Mesenchymal stem cell (in vitro differentiated cells and primary cell): Measurements from ENCODE around the gene WDR46.
"Not testable (repeated sequence)": the region's sequence is repeated elsewhere in the genome, so short reads cannot be mapped to it uniquely, and the experiment has no call there.

Source experiments
- DNase-seq: peaks from one replicate; pipeline ENCODE4 v3.0.0-alpha.2; 2013
- H2AFZ ChIP-seq: one replicate; pipeline ENCODE4 v1.6.1; 2013; ENCODE audit warnings: low read depth, mild to moderate bottlenecking, control low read depth, inconsistent platforms, low read length, moderate library complexity
- H2AK5ac ChIP-seq: 2 replicates; pipeline ENCODE4 v1.6.1; 2013; ENCODE audit warnings: low read length, moderate library complexity, mild to moderate bottlenecking, inconsistent platforms; ENCODE audit not compliant: severe bottlenecking
- H2BK120ac ChIP-seq: one replicate; pipeline ENCODE4 v1.6.1; 2013; ENCODE audit warnings: low read depth, mild to moderate bottlenecking, inconsistent platforms, low read length, moderate library complexity
- H2BK12ac ChIP-seq, 2 experiments: one replicate each; pipeline ENCODE4 v1.6.1; 2013; ENCODE audit warnings: inconsistent platforms in 2 of 2, low read length in 2 of 2, mild to moderate bottlenecking in 2 of 2, moderate library complexity in 2 of 2, control low read depth in 1 of 2
- H2BK15ac ChIP-seq: one replicate; pipeline ENCODE4 v1.6.1; 2013; ENCODE audit warnings: mild to moderate bottlenecking, low read depth, inconsistent platforms; ENCODE audit not compliant: poor library complexity, severe bottlenecking
- H2BK5ac ChIP-seq: 2 replicates; pipeline ENCODE4 v1.6.1; 2013; ENCODE audit warnings: low read depth, mild to moderate bottlenecking, low read length, control low read depth, inconsistent platforms; ENCODE audit not compliant: poor library complexity, severe bottlenecking
- H3K14ac ChIP-seq, 2 experiments: one replicate each; pipeline ENCODE4 v1.6.1; 2013; ENCODE audit warnings: inconsistent platforms in 2 of 2, low read length in 2 of 2, control low read depth in 1 of 2, mild to moderate bottlenecking in 1 of 2, moderate library complexity in 1 of 2
- H3K18ac ChIP-seq, 2 experiments: one replicate each; pipeline ENCODE4 v1.6.1; 2013; ENCODE audit warnings: inconsistent platforms in 2 of 2, low read length in 2 of 2, control low read depth in 1 of 2, low read depth in 1 of 2, mild to moderate bottlenecking in 1 of 2
- H3K23ac ChIP-seq, 2 experiments: one replicate each; pipeline ENCODE4 v1.6.1; 2013; ENCODE audit warnings: inconsistent platforms in 2 of 2, low read length in 2 of 2, mild to moderate bottlenecking in 2 of 2, moderate library complexity in 2 of 2, control low read depth in 1 of 2
- H3K27ac ChIP-seq: 2 replicates; pipeline ENCODE4 v1.5.1; 2013; ENCODE audit warnings: mild to moderate bottlenecking, moderate library complexity, low read length, control low read depth, inconsistent platforms; ENCODE audit not compliant: poor library complexity, severe bottlenecking
- H3K27me3 ChIP-seq, 2 experiments: 2 replicates each; pipeline versions ENCODE4 v1.6.1 to v1.7.0; 2013; ENCODE audit warnings: low read length in 2 of 2, mild to moderate bottlenecking in 2 of 2, moderate library complexity in 2 of 2, control low read depth in 1 of 2, inconsistent platforms in 1 of 2; ENCODE audit not compliant: control insufficient read depth in 1 of 2, insufficient read depth in 1 of 2
- H3K36me3 ChIP-seq, 2 experiments: 2 replicates each; pipeline versions ENCODE4 v1.6.1 to v1.7.0; 2013; ENCODE audit warnings: low read length in 2 of 2, control low read depth in 1 of 2, inconsistent platforms in 1 of 2, low read depth in 1 of 2, mild to moderate bottlenecking in 1 of 2; ENCODE audit not compliant: insufficient read depth in 2 of 2, control insufficient read depth in 1 of 2
- H3K4ac ChIP-seq, 2 experiments: one replicate each; pipeline ENCODE4 v1.6.1; 2013; ENCODE audit warnings: inconsistent platforms in 2 of 2, low read length in 2 of 2, mild to moderate bottlenecking in 2 of 2, moderate library complexity in 2 of 2, control low read depth in 1 of 2, low read depth in 1 of 2
- H3K4me1 ChIP-seq: 2 replicates; pipeline ENCODE4 v1.6.1; 2013; ENCODE audit warnings: low read depth, low read length, control low read depth; ENCODE audit not compliant: control insufficient read depth, insufficient read depth
- H3K4me2 ChIP-seq: 2 replicates; pipeline ENCODE4 v1.6.1; 2013; ENCODE audit warnings: low read length, mild to moderate bottlenecking, inconsistent platforms; ENCODE audit not compliant: poor library complexity, severe bottlenecking
- H3K4me3 ChIP-seq, 2 experiments: 2 replicates each; pipeline versions ENCODE4 v1.5.1 to v1.7.0; 2013; ENCODE audit warnings: low read length in 2 of 2, mild to moderate bottlenecking in 2 of 2, control low read depth in 1 of 2, low read depth in 1 of 2; ENCODE audit not compliant: insufficient read depth in 1 of 2
- H3K79me1 ChIP-seq: replicated peaks from 2 replicates; pipeline ENCODE4 v1.6.1; 2013; ENCODE audit warnings: mild to moderate bottlenecking, control low read depth, low read length, inconsistent platforms; ENCODE audit not compliant: poor library complexity, severe bottlenecking
- H3K9ac ChIP-seq: 2 replicates; pipeline ENCODE4 v1.7.0; 2013; ENCODE audit warnings: mild to moderate bottlenecking, low read length, moderate library complexity
- H3K9me3 ChIP-seq: 2 replicates; pipeline ENCODE4 v1.7.0; 2013; ENCODE audit warnings: mild to moderate bottlenecking, low read length; ENCODE audit not compliant: control insufficient read depth
- H4K8ac ChIP-seq: one replicate; pipeline ENCODE4 v1.6.1; 2013; ENCODE audit warnings: inconsistent platforms, mild to moderate bottlenecking, low read length, moderate library complexity
- H4K91ac ChIP-seq: one replicate; pipeline ENCODE4 v1.6.1; 2013; ENCODE audit warnings: mild to moderate bottlenecking, low read length, inconsistent platforms
- WGBS: methylation state at CpG from one replicate; pipeline ENCODE4 v1.1.7; 2013; ENCODE audit warnings: mixed read lengths; 5-methylcytosine and 5-hydroxymethylcytosine counted together

The WDR46 gene

DNA sequence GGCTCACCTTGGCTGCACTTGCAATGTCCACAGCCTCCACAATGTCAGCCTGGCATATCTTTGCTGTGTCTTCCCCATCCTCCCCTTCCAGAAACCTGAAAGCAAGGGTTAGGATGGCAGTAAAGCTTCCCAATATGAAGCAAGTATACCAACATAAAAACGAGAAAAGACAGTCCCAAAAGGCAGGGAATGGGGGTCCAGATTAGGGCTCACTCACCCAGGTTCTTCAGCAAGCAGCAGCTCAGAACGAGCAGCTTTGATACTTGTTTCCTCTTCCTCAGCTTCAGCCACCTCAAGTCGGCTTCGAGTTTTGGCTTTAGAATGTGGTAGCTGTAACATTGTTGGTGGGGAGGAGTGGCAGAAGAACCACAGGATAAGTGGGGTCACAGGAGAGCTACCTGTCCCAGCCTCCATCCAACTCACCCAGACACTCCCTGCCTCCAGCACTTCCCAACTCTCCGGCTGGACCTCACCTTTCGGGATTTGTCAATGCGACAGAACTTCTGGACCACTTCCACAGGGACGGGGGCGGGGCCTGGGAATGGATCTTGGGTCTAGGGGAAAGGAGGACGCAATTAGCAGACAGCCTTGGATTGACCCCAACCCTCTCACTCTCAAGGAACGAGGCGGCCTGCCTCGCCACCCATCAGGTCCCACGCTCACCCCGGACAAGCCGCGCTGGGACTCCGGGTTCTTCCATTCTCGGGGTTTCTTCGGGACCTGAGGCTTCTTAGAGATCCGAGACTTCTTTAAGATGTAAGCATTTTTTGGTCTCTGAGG is 708 bp downstream of the WDR46 start:
- H4K8ac ChIP-seq = peak overlapping the region; percentile 9
- H3K27ac ChIP-seq = no peak overlapping the region
- H3K4ac ChIP-seq = peak overlapping the region in 1 of 2 experiments; percentile 43
- H3K4me1 ChIP-seq = peaks cover 15% of the 10 kb centered on the region
- H3K4me3 ChIP-seq = peak overlapping the region; percentile 73 to 97
- no peak for DNase-seq
- H3K79me1 ChIP-seq = peaks cover 36% of the 10 kb centered on the region
- no peak overlapping the region for H2AK5ac ChIP-seq
- peak overlapping the region; percentile 96 for H3K9ac ChIP-seq
- H3K18ac ChIP-seq = no peak overlapping the region
- H3K36me3 ChIP-seq = peaks cover 47 to 74% of the 10 kb centered on the region in 2 experiments
- H3K27me3 ChIP-seq = no peaks in the 10 kb centered on the region
- no peak overlapping the region for H2BK15ac ChIP-seq
- H3K4me2 ChIP-seq = peak overlapping the region; percentile 73
- no peak overlapping the region for H2AFZ ChIP-seq
- H2BK5ac ChIP-seq = peak overlapping the region; percentile 15
- no peak overlapping the region for H2BK12ac ChIP-seq
- no peak overlapping the region for H3K14ac ChIP-seq
- peak overlapping the region; percentile 31 for H4K91ac ChIP-seq
- 20% methylated on average over 13 of the region's 21 CpGs for whole genome bisulfite sequencing
- no peak overlapping the region for H3K23ac ChIP-seq
- H3K9me3 ChIP-seq = no peaks in the 10 kb centered on the region
- H2BK120ac ChIP-seq = no peak overlapping the region

DNA sequence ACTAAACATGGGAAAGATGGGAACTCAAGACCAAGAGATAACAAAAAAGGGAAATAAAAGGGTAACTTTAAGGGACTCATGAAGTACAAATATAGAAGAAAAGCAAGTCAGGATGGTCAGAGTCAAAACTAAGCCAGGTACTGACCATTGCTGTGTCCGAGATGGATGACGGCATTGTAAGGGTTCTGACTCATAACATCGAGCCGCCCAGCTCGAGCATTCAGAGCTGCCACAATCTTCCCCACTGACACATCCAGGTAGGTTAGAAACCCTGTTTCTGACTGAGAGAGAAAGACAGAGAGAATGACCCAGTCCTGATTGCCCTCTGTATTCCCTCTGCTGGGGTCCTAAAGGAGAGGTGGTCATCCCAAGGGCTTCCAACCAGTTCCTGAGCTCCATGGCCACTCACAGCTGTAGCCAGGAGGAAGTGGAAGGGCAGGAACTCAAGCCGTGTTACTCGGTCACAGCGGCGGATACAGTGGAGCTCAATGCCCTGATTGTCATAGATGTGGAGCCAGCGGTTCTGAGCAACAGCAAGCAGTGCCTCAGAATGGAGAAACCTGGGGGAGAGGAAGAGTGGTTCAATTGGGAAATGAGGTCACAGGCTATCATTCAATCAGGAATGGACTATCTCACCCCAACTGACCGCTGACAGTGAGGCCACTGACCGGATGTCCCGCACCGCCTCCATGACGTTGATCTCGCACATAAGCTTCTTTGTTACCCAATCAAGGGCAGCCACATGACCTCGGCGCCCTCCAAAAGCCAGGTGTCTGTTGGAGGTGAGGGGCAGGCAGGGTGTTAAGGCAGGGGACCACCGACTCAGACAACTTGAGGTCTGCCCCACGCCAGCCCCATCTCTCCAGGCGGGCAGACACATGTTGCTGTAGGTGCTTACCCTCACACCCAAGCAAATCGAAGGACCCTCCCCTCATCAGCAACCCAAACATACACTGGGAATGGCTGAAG is 1.8 kb downstream of the WDR46 start:
- Histone ChIP-seq H3K79me1 (peaks cover 40% of the 10 kb centered on the region), H2BK5ac (no peak overlapping the region), H3K4me3 (peak overlapping the region in 1 of 2 experiments; percentile 97), H4K8ac (no peak overlapping the region), H3K9me3 (no peaks in the 10 kb centered on the region), H2BK120ac (no peak overlapping the region), H3K23ac (no peak overlapping the region), H3K14ac (no peak overlapping the region), H4K91ac (no peak overlapping the region), H3K18ac (no peak overlapping the region), H3K4ac (no peak overlapping the region), H2BK12ac (no peak overlapping the region), H2BK15ac (no peak overlapping the region), H2AFZ (no peak overlapping the region), H3K4me1 (peaks cover 13% of the 10 kb centered on the region), H3K27ac (no peak overlapping the region), H3K9ac (peak overlapping the region; percentile 96), H3K36me3 (peaks cover 47 to 72% of the 10 kb centered on the region in 2 experiments), H2AK5ac (no peak overlapping the region), H3K27me3 (no peaks in the 10 kb centered on the region), H3K4me2 (no peak overlapping the region)
- WGBS = 96% methylated on average over 18 of the region's 22 CpGs
- DNase-seq = no peak

DNA sequence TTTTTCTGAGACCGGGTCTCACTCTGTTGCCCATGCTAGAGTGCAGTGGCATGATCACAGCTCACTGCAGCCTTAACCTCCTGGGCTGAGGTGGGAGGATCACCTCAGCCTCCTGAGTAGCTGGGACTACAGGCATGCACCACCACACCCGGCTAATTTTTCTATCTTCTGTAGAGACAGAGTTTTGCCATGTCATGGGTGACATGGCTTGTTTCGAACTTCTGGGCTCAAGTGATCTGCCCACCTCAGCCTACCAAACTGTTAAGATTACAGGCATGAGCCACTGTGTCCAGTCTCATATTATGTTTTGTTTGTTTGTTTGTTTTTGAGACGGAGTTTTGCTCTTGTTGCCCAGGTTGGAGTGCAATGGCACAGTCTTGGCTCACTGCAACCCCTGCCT is 3.8 kb downstream of the WDR46 start:
- Histone ChIP-seq H3K79me1 (peaks cover 41% of the 10 kb centered on the region), H3K4me1 (peaks cover 16% of the 10 kb centered on the region), H3K36me3 (peaks cover 55 to 74% of the 10 kb centered on the region in 2 experiments)
- WGBS = 94% methylated on average over 4 of the region's 4 CpGs
- H2AK5ac ChIP-seq, H3K9ac ChIP-seq, H2BK5ac ChIP-seq, DNase-seq, H3K23ac ChIP-seq, H3K18ac ChIP-seq, H3K27ac ChIP-seq, H4K91ac ChIP-seq, H3K9me3 ChIP-seq, H3K4me2 ChIP-seq, H3K4ac ChIP-seq, H2AFZ ChIP-seq, H3K4me3 ChIP-seq, H2BK120ac ChIP-seq, H2BK12ac ChIP-seq, H4K8ac ChIP-seq, H2BK15ac ChIP-seq, H3K27me3 ChIP-seq, H3K14ac ChIP-seq: not testable (repeated sequence)

DNA sequence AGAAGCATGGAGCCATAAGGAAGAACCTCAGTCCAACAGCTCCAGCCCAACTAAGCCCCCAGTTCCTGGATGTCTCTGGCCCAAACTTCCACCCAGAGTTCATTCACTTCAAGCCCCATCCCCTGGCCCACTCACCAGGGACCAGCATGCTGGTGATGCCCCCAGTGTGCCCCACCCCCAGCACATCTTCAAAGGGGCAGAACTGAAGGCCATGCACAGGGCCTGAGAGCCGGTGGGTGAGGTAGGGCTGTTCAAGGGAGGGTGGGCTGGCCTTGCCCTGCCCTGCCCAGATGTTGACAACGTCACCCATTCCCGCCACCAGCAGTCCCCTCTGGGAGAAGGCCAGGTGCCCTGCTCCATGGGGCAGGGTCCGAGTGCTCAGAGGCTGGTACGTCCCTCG is 8.5 kb downstream of the WDR46 start:
- 95% methylated on average over 6 of the region's 6 CpGs for WGBS
- Histone ChIP-seq H3K23ac (no peak overlapping the region), H3K14ac (no peak overlapping the region), H3K79me1 (peaks cover 21% of the 10 kb centered on the region), H3K36me3 (peaks cover 80 to 87% of the 10 kb centered on the region in 2 experiments), H3K18ac (no peak overlapping the region), H3K4ac (no peak overlapping the region), H2AFZ (no peak overlapping the region), H2BK12ac (no peak overlapping the region), H3K9me3 (no peaks in the 10 kb centered on the region), H3K4me1 (peaks cover 36% of the 10 kb centered on the region), H3K27ac (no peak overlapping the region), H4K91ac (no peak overlapping the region), H2AK5ac (no peak overlapping the region), H2BK5ac (no peak overlapping the region), H3K4me2 (no peak overlapping the region), H3K4me3 (no peak overlapping the region), H3K9ac (no peak overlapping the region), H2BK120ac (no peak overlapping the region), H4K8ac (no peak overlapping the region), H2BK15ac (no peak overlapping the region), H3K27me3 (no peaks in the 10 kb centered on the region)
- DNase-seq = no peak
